ENCODE data around the gene C6orf89. TPM values are rescaled to one million over a fixed set of nuclear protein-coding genes. Genes with fewer than 3 reads are reported as not detected.

Gene C6orf89
- total and polyA plus RNA-seq, 4 donors: 22.9 to 59.5 (median 39.4) TPM

DNA sequence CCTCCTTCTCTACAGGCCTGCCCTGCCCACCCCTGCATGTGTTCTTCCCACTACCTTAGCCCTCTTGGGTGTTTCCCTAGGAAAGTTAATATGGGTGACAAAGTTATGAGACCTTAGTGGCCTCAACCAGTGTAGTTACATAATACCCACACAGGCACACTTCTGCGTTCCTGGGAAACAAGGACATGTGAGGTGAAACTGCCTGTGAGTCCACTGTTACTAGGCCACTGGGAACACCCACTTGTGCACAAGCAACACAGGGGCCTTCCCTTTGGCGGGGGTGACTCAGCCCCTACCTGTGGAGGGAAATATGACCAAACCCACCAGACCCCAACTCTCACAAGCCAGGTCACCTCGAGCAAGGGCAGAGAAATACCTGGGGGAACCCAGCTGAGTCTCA lies 81.5 kb downstream of the C6orf89 start:
- Histone ChIP-seq H3K9me3 (ENCODE audit: control insufficient read depth in 4 of 4, insufficient read depth in 3 of 4, low read length in 3 of 4) (peaks cover 0 to 2% (median 0%) of the 10 kb centered on the region in 4 donors), H3K9ac (ENCODE audit: insufficient read depth in 1 of 2, low read length in 2 of 2) (no peak overlapping the region), H3K4me3 (no peak overlapping the region), H3K4me1 (ENCODE audit: control insufficient read depth in 5 of 5, insufficient read depth in 5 of 5, low read length in 5 of 5) (peaks cover 0 to 14% (median 9%) of the 10 kb centered on the region in 5 donors), H3K36me3 (ENCODE audit: control insufficient read depth in 4 of 4, insufficient read depth in 4 of 4, low read length in 4 of 4) (peaks cover 17 to 50% (median 29%) of the 10 kb centered on the region in 4 donors), H3K27me3 (ENCODE audit: control insufficient read depth in 3 of 3, insufficient read depth in 3 of 3, low read length in 2 of 3) (no peaks in the 10 kb centered on the region), H3K27ac (ENCODE audit: low read depth in 1 of 2, low read length in 1 of 2) (no peak overlapping the region)
- DNase-seq (no peak), ATAC-seq (ENCODE audit: insufficient read depth, low FRiP score) (no peak)
- WGBS, 2 donors: 74 to 75% methylated on average over 3 of the region's 3 CpGs
- TF ChIP-seq, protein P1, sequence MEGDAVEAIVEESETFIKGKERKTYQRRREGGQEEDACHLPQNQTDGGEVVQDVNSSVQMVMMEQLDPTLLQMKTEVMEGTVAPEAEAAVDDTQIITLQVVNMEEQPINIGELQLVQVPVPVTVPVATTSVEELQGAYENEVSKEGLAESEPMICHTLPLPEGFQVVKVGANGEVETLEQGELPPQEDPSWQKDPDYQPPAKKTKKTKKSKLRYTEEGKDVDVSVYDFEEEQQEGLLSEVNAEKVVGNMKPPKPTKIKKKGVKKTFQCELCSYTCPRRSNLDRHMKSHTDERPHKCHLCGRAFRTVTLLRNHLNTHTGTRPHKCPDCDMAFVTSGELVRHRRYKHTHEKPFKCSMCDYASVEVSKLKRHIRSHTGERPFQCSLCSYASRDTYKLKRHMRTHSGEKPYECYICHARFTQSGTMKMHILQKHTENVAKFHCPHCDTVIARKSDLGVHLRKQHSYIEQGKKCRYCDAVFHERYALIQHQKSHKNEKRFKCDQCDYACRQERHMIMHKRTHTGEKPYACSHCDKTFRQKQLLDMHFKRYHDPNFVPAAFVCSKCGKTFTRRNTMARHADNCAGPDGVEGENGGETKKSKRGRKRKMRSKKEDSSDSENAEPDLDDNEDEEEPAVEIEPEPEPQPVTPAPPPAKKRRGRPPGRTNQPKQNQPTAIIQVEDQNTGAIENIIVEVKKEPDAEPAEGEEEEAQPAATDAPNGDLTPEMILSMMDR (IDR thresholded peaks at IDR 0.05; ENCODE audit: control extremely low read depth, extremely low read depth): no peak

GRCh38 chr6:36967757-36968156 lies 82.0 kb downstream of the C6orf89 start:
- Histone ChIP-seq H3K27ac (ENCODE audit: low read depth in 1 of 2, low read length in 1 of 2) (no peak overlapping the region), H3K36me3 (ENCODE audit: control insufficient read depth in 4 of 4, insufficient read depth in 4 of 4, low read length in 4 of 4) (peaks cover 21 to 55% (median 33%) of the 10 kb centered on the region in 4 donors), H3K27me3 (ENCODE audit: control insufficient read depth in 3 of 3, insufficient read depth in 3 of 3, low read length in 2 of 3) (no peaks in the 10 kb centered on the region), H3K4me1 (ENCODE audit: control insufficient read depth in 5 of 5, insufficient read depth in 5 of 5, low read length in 5 of 5) (peaks cover 0 to 14% (median 9%) of the 10 kb centered on the region in 5 donors), H3K4me3 (no peak overlapping the region), H3K9me3 (ENCODE audit: control insufficient read depth in 4 of 4, insufficient read depth in 3 of 4, low read length in 3 of 4) (peaks cover 0 to 2% (median 0%) of the 10 kb centered on the region in 4 donors), H3K9ac (ENCODE audit: insufficient read depth in 1 of 2, low read length in 2 of 2) (no peak overlapping the region)
- TF ChIP-seq, protein P1 (IDR thresholded peaks at IDR 0.05; ENCODE audit: control extremely low read depth, extremely low read depth): no peak
- 88 to 96% methylated on average over 4 of the region's 4 CpGs for WGBS, 2 donors
- ATAC-seq (ENCODE audit: insufficient read depth, low FRiP score) (no peak), DNase-seq (no peak)

- Histone ChIP-seq H3K27me3 (ENCODE audit: control insufficient read depth in 3 of 3, insufficient read depth in 3 of 3, low read length in 2 of 3) (no peaks in the 10 kb centered on the region), H3K4me3 (no peak overlapping the region), H3K27ac (ENCODE audit: low read depth in 1 of 2, low read length in 1 of 2) (no peak overlapping the region), H3K36me3 (ENCODE audit: control insufficient read depth in 4 of 4, insufficient read depth in 4 of 4, low read length in 4 of 4) (peaks cover 23 to 60% (median 39%) of the 10 kb centered on the region in 4 donors), H3K9ac (ENCODE audit: insufficient read depth in 1 of 2, low read length in 2 of 2) (no peak overlapping the region), H3K9me3 (ENCODE audit: control insufficient read depth in 4 of 4, insufficient read depth in 3 of 4, low read length in 3 of 4) (peaks cover 0 to 2% (median 0%) of the 10 kb centered on the region in 4 donors), H3K4me1 (ENCODE audit: control insufficient read depth in 5 of 5, insufficient read depth in 5 of 5, low read length in 5 of 5) (peaks cover 0 to 13% (median 9%) of the 10 kb centered on the region in 5 donors)
- 90 to 92% methylated on average over 16 of the region's 16 CpGs for WGBS, 2 donors
- no peak for DNase-seq
- no peak for ATAC-seq (ENCODE audit: insufficient read depth, low FRiP score)
- TF ChIP-seq, protein P1 (IDR thresholded peaks at IDR 0.05; ENCODE audit: control extremely low read depth, extremely low read depth): no peak
Measured at GRCh38 chr6:36968266-36968977, 82.7 kb downstream of the C6orf89 start.
